Gastroesophageal sphincter (tissue), 4 donors: ENCODE measurements around the gene NEUROG3. TPM values are rescaled to one million over a fixed set of nuclear protein-coding genes. Genes with fewer than 3 reads are reported as not detected.

Experiments used
- ATAC-seq: fragments of 150-250 bp; one replicate; pipeline ENCODE4 v1.9.1; 2016; ENCODE audit warnings: mild to moderate bottlenecking, moderate library complexity
- H3K27ac ChIP-seq, 4 donors: fragments of 200-600 bp; sonication (generic) in 3 of 4; 1 replicate in 3 of 4; 2 replicates in 1 of 4; pipeline ENCODE4 v1.5.1; 2016 to 2019
- H3K27me3 ChIP-seq: fragments of 200-600 bp; sonication (generic); one replicate; pipeline ENCODE4 v1.5.1; 2019
- H3K36me3 ChIP-seq, 2 donors: fragments of 200-600 bp; sonication (generic); one replicate each; pipeline ENCODE4 v1.5.1; 2019; ENCODE audit warnings: control low read depth in 1 of 2
- H3K4me1 ChIP-seq, 3 donors: fragments of 200-600 bp; sonication (generic); 1 replicate in 2 of 3; 2 replicates in 1 of 3; pipeline ENCODE4 v1.5.1; 2016 to 2019; ENCODE audit warnings: control low read depth in 2 of 3
- H3K4me3 ChIP-seq, 2 donors: fragments of 200-600 bp; sonication (generic); one replicate each; pipeline ENCODE4 v1.5.1; 2019; ENCODE audit warnings: mild to moderate bottlenecking in 1 of 2, moderate library complexity in 1 of 2
- H3K9me3 ChIP-seq, 3 donors: fragments of 200-600 bp; sonication (generic); one replicate each; pipeline ENCODE4 v1.5.1; 2017 to 2019; ENCODE audit warnings: control low read depth in 2 of 3
- EP300 ChIP-seq: sonication (generic); formaldehyde crosslinking; IDR thresholded peaks from one replicate; pipeline ENCODE4 v1.6.1; 2017; ENCODE audit warnings: antibody characterized with exemption, mild to moderate bottlenecking
- POLR2A ChIP-seq, 2 donors: fragments of 450-650 bp; IDR thresholded peaks; one replicate each; pipeline ENCODE4 v1.6.1; 2017; ENCODE audit warnings: antibody characterized with exemption in 2 of 2, mild to moderate bottlenecking in 2 of 2, moderate library complexity in 1 of 2
- POLR2AphosphoS5 ChIP-seq: sonication (generic); formaldehyde crosslinking; IDR thresholded peaks from one replicate; pipeline ENCODE4 v1.6.1; 2017; ENCODE audit warnings: antibody characterized with exemption
- WGBS, 2 donors: methylation state at CpG; one replicate each; pipeline ENCODE4 v1.1.5; 2018; ENCODE audit warnings: low coverage in 1 of 2; 5-methylcytosine and 5-hydroxymethylcytosine counted together
- total RNA-seq, 4 donors: library from RNA; depleted of rRNA; stranded (reverse); fragments of >200 nt; gene quantifications; one replicate each; pipeline ENCODE4 v1.1.0, GENCODE V29; 2016
- TF ChIP-seq, protein P1 (sequence below), 4 experiments: fragments of 200-600 bp in 2 of 4; fragments of 450-650 bp in 2 of 4; sonication (generic) in 1 of 4; IDR thresholded peaks; one replicate each; pipeline ENCODE4 v1.5.1; 2017 to 2019; ENCODE audit warnings: antibody characterized with exemption in 4 of 4, mild to moderate bottlenecking in 2 of 4, moderate library complexity in 2 of 4

The NEUROG3 gene
- total RNA-seq, 4 donors from 2014 or later = 0.54 TPM; not detected in 3

DNA sequence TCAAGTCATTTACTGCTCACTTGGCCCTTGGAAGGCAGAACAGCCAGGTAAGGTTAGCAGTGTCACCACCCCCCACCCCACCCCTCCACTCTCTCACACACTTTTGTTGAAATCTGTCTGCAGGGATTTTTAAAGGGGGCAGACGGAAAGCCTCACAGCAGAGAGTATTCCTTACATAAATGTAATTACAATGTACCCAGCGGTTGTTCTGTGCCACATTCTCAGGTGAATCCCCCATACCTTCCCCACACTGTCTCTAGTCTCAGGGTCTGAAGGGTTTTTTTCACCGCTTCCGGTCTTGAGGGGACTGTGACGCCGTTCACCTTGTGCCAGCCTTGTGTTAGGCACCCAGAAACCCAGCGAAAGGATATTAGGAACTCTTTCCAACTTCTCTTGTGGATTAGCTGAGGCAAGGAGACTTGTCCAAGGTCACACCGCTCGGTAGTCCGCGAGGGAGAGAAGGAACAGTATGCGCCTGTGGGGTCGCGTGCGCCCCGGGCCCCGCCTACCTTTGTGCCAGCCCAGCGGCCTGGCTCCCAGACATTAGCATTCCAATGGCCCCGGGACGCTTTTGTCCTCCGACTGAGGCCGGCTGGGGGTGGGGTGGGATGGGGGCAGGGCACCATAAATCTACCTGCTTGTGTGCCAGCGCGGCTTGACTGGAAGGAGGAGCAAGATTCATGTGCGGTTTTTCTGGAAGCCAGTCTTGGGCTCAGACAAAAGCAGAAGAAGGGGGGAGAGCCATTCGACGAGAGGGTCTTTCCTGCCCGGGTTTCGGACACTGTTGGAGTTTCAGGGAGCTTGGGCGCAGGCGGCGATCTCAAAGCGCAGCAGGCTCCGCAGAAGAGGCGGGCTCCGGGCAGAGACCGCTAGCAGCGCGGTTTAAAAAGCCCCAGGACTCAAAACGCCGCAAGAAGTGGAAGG, 4.5 kb downstream of the NEUROG3 start:
- no peak overlapping the region for H3K27ac ChIP-seq
- WGBS, 2 donors = 5 to 8% methylated on average over 5 to 17 of the region's 41 CpGs

DNA sequence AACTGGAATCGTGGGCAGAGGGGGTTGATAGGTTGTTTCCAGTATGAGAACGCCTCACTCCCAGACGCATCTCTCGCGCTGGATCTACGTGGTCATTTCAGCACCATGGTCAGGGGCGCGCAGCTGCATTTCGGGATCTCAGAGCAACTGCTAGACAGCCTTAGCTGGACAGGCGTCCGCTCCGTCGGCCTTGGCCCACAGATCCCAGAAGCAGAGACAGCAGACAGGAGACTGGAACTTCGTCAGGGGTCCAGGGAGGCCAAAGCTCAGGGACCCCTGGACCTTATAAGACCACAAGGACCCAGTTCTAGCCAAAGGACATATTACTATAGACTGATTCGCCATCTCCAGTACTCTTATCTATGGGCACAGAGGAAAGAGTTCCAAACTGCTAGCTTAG, 5.3 kb downstream of the NEUROG3 start:
- Histone ChIP-seq H3K4me3 (no peak overlapping the region), H3K27me3 (peaks cover 97% of the 10 kb centered on the region), H3K4me1 (peaks cover 0 to 14% (median 2%) of the 10 kb centered on the region in 3 donors), H3K36me3 (no peaks in the 10 kb centered on the region), H3K27ac (no peak overlapping the region), H3K9me3 (no peaks in the 10 kb centered on the region)
- no peak for ATAC-seq
- TF ChIP-seq EP300 (no peak), POLR2A (IDR thresholded peaks at IDR 0.05) (no peak), POLR2AphosphoS5 (no peak)
- TF ChIP-seq, protein P1, sequence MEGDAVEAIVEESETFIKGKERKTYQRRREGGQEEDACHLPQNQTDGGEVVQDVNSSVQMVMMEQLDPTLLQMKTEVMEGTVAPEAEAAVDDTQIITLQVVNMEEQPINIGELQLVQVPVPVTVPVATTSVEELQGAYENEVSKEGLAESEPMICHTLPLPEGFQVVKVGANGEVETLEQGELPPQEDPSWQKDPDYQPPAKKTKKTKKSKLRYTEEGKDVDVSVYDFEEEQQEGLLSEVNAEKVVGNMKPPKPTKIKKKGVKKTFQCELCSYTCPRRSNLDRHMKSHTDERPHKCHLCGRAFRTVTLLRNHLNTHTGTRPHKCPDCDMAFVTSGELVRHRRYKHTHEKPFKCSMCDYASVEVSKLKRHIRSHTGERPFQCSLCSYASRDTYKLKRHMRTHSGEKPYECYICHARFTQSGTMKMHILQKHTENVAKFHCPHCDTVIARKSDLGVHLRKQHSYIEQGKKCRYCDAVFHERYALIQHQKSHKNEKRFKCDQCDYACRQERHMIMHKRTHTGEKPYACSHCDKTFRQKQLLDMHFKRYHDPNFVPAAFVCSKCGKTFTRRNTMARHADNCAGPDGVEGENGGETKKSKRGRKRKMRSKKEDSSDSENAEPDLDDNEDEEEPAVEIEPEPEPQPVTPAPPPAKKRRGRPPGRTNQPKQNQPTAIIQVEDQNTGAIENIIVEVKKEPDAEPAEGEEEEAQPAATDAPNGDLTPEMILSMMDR (IDR thresholded peaks at IDR 0.05) = no peak
- WGBS, 2 donors = 40% methylated on average over 1 of the region's 15 CpGs; no CpG with 5 or more reads in 1 of the 2 donors

More for the DNA sequence above, 4.5 kb downstream of the NEUROG3 start:
- H3K4me3 ChIP-seq = no peak overlapping the region
- H3K36me3 ChIP-seq = no peaks in the 10 kb centered on the region
- TF ChIP-seq POLR2AphosphoS5 (no peak), POLR2A (IDR thresholded peaks at IDR 0.05) (no peak), EP300 (no peak)
- TF ChIP-seq, protein P1 (IDR thresholded peaks at IDR 0.05) = no peak
- peaks cover 0 to 22% (median 2%) of the 10 kb centered on the region in 3 donors for H3K4me1 ChIP-seq
- no peaks in the 10 kb centered on the region for H3K9me3 ChIP-seq
- no peak for ATAC-seq
- H3K27me3 ChIP-seq = peaks cover 97% of the 10 kb centered on the region

- 60 to 93% methylated on average over 1 to 2 of the region's 5 CpGs for WGBS, 2 donors
- Histone ChIP-seq H3K4me1 (no peaks in the 10 kb centered on the region), H3K4me3 (no peak overlapping the region), H3K36me3 (no peaks in the 10 kb centered on the region), H3K27ac (no peak overlapping the region), H3K9me3 (no peaks in the 10 kb centered on the region), H3K27me3 (peaks cover 87% of the 10 kb centered on the region)
- no peak for ATAC-seq
- TF ChIP-seq, protein P1 (IDR thresholded peaks at IDR 0.05) = no peak
- TF ChIP-seq POLR2AphosphoS5 = no peak
- TF ChIP-seq EP300 = no peak
- TF ChIP-seq POLR2A (IDR thresholded peaks at IDR 0.05) = no peak
Measured at GRCh38 chr10:69562731-69563254, 10.4 kb downstream of the NEUROG3 start.

GRCh38 chr10:69559525-69559924, 13.7 kb downstream of the NEUROG3 start:
- H3K4me3 ChIP-seq = no peak overlapping the region
- H3K4me1 ChIP-seq = no peaks in the 10 kb centered on the region
- TF ChIP-seq POLR2AphosphoS5 (no peak), EP300 (no peak), POLR2A (IDR thresholded peaks at IDR 0.05) (no peak)
- TF ChIP-seq, protein P1 (IDR thresholded peaks at IDR 0.05) = no peak
- no peak overlapping the region for H3K27ac ChIP-seq
- H3K27me3 ChIP-seq = peaks cover 83% of the 10 kb centered on the region
- H3K9me3 ChIP-seq = no peaks in the 10 kb centered on the region
- ATAC-seq = no peak
- no peaks in the 10 kb centered on the region for H3K36me3 ChIP-seq
- WGBS, 2 donors = 33 to 51% methylated on average over 3 to 5 of the region's 6 CpGs
